CD4-positive, alpha-beta T cell treated with Interleukin-10 for 1 hour (primary cell): ENCODE measurements around the gene MEGF8.

ENCODE experiments used
- DNase-seq: peaks from one replicate; pipeline ENCODE4 v3.0.0-alpha.2; 2020

The MEGF8 gene

DNA sequence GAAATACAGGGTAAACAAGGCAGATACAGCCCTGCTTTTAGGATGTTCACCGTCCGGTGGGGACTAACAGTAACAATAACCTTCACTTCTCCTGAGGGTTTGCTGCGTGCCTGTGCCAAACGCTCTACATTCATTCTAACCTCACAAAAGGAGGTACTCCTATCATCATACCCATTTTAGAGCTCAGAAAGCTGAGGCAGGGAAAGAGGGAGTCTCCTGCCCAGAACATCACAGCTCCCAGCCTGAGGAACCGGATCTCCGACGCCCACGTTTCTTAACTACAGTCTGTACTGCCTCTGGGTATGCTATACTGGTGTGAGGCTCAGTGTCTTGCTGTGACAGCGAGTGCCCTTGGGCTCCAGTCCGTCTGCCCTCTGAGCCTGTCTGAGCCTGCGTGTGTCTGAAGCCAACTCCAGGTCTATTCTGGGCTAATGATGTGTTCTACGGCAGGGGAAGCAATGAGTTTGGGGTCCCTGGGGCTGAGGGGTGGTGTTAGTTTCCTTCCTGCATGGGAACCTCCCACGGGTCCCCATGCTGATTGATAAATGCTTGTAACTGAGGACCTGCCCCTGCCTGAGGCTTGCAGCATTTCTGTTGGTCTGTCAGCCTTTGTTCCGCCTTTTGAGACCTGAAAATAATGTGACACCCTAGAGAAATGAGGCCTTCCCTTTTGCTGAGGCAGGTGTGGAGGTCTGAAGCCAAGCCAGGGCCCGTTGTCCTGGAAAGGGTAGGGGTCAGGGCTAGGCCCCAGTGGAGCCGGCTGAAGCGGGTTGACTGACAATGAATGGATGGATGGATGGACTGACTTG is 96.9 kb downstream of the MEGF8 start:
- DNase-seq = no peak

DNA sequence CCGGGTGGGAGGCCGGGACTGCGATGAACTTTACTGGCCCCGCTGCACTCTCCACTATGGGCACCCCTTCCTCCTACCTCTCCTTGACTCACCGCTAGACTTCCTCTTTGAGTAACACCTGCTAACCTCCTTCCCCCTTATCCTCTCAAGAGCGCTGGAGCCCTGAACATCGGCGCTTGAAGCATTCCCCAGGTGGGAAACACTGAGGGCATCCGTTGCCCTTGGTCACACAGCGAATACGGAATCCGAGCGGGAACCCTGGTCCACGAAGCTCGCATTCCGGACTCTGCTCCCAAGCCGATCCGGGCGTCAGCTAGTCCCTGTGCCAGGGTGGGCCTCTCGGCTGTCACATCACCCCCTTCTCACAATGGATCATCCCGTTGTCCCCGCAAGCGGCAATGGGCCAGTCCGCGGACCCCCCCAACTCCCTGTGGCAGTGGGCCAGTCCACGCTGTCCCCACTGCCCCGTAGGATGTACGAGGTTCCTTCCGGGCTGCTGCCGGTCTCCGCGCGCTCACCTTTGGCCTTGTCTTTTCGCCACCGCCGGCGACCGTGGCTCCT is 97.5 kb downstream of the MEGF8 start:
- DNase-seq = peak; percentile 72

DNA sequence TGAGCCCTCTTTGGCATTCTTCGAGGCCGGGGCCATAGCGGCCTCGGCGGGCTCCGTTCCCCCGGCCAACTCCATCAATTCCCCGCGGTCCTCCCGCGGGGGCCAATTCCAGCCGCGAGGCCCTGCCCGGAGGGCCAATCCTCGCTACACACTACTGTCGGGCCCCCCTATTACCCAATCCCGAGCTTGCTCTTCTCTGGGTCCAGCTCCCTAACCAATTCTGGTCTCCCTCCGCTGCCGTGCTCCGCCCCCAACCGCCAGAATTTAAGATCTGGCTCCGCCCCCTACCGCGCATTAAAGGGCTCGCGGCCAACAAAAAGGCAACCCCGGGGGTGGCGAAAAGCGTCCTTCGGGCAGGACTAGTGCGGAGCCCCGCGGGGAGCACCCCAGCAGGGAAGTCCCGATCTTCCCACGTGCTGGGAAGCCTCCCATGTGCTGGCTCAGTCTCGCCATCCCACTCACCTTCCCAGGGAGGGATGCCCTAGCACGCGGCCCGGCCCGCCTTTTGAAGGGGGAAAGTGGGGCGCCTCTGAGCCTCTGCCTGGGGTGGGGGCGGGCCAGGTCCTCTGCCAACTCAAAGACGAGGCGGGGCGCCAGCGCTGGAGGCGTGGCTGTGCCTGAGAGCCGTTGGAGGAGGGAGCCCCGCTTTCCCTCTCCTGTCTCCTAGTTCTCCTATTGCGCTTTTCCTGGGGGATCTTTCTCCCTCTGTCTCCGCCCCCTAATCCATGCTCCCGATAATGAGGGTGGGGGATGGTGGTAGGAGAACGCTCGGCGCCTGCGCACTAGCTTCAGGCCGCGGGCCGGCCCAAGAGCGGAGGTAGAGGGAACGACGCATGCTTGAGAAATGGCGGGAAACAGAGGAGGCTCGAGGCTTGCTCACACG is 98.3 kb downstream of the MEGF8 start:
- DNase-seq = peak; percentile 95

DNA sequence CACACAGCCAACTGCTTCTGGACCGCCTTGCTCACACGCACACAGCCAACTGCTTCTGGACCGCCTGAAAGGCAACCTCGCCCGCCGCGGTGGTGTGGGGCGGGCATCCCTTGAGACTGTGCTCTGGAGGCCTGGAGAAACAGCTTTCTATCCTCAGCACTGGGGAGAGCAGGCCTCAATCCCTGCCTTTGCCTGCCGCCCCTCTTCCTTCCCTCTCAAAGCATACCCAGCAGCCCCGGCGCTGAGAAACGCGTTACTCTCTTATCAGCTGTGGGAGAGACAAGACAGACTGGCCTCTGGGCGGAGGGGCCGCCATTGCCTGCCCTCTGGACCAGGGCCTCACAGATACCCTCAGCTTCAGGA is 98.9 kb downstream of the MEGF8 start:
- DNase-seq = no peak

DNA sequence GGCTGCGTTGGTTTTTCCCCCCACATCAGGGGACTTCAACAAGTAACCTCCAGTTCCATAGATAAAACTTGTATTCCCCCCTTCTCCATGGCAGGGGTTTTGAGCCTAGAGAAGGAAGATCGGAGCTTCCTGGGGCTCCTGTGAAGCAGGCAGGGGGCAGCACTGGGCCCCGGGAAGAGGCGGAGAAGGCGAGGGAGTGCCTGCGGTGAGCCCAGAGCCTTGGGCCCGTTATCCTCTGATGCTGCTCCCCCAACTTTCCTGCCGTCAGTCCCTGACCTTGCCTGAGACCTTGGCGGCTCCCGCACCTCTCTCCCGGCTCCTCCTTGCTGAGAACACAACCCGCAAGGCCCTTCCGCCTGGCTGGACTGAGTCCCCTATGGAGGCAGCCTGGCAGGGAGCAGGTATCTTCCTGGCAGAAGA is 99.3 kb downstream of the MEGF8 start:
- no peak for DNase-seq

DNA sequence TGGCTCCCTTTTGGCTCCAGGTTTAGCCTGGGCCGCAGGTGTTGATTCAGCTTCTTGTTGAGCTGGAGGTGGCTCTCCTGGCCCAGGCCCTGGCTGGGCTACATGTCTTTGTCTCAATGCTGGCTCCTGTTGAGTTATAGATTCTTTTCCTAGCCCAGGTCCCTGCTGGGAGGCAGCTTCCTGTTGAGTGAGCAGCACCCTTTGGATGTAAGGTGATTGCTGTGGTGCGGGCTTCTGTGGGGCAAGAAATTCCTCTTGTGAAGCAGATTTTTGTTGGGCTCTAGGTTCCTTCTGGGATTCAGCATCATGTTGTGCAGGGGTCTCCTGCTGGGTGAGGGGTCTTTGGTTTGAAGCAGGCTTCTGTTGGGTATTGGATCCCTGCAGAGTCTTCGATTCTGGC is 101.2 kb downstream of the MEGF8 start:
- no peak for DNase-seq

DNA sequence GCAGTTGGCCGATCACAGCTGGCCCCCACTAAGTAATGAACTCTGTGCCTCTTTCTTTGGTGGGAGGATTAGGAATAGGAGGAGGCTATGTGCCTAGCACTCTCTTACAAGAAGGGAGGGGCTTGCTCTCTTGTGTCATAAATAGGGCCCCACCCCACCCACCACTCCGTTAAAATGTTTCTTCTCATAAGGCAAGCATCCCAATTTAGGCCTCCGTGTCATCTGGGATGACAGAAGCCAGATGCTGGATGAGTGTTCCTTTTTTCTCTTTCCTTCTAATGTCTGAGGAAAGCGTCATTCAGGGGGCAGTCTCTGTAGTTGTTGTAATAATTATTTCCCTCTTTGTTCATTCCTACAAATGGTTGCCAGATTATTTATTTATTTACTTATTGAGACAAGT is 101.9 kb downstream of the MEGF8 start, which contains the start of gene LIPE:
Gene LIPE (minus strand): TSS at position 76 of the 400 bp plus-strand sequence. CDS start 239 bp downstream, outside the sequence.
- no peak for DNase-seq
